ENCODE data around the gene BCAR3. TPM values are rescaled to one million over a fixed set of nuclear protein-coding genes. Genes with fewer than 3 reads are reported as not detected.

The BCAR3 gene
- total and polyA plus RNA-seq, 4 donors: 12.2 to 33.3 (median 18.2) TPM

- Histone ChIP-seq H3K4me3 (no peak overlapping the region), H3K27ac (ENCODE audit: low read depth in 1 of 2, low read length in 1 of 2) (no peak overlapping the region)
- DNase-seq: no peak
These were observed 62.0 kb downstream of the BCAR3 start for GRCh38 chr1:93619507-93620171.

DNA sequence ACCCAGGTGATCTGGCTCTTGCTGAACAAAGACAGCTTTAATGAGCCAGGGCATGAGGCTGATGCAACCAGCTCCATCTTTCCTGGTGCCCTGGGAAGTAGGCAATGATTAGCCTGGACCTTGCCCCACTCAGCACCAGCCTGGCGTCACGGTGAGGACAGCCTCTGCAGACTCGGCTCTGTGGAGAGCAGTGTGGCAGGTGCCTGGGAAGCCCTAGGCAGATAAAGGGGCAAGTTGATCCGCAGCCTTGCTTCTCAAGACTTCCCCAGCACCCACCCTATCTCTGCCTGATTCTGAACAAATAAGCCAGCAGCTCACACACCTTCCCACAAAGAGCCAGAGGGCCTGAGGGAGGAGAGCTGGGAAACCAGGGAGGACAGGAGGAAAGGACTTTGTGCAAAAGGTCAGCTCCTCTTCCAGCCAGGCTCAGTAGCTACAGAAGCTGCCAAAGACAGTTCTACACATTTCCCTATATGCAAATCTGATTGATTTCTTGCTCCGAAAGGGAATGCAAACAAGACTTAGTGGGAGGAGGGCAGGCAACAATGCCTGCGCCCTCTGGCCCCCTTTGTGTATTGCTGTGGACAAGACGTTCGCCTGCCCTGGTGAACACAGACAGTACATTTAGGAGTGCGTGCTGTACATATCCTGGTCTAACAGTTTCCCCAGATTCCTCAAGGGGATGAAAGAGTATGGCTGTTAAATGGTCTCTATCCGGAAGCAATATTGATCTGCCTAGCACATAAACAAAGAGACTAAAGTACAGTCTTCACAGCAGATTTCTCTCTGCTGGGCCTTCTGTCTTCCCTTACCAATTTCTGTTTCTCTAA lies 63.8 kb downstream of the BCAR3 start:
- DNase-seq (peak in 1 of 3 donors; percentile 34), ATAC-seq (ENCODE audit: insufficient read depth, low FRiP score) (no peak)
- H3K27me3 ChIP-seq (ENCODE audit: control insufficient read depth in 3 of 3, insufficient read depth in 3 of 3, low read length in 2 of 3): no peaks in the 10 kb centered on the region
- H3K36me3 ChIP-seq (ENCODE audit: control insufficient read depth in 4 of 4, insufficient read depth in 4 of 4, low read length in 4 of 4): no peaks in the 10 kb centered on the region
- no peaks in the 10 kb centered on the region for H3K9me3 ChIP-seq (ENCODE audit: control insufficient read depth in 4 of 4, insufficient read depth in 3 of 4, low read length in 3 of 4)
- H3K27ac ChIP-seq (ENCODE audit: low read depth in 1 of 2, low read length in 1 of 2): peak overlapping the region in 1 of 2 donors; percentile 15
- H3K4me1 ChIP-seq (ENCODE audit: control insufficient read depth in 5 of 5, insufficient read depth in 5 of 5, low read length in 5 of 5): peaks cover 9 to 26% (median 19%) of the 10 kb centered on the region in 5 donors
- 86 to 87% methylated on average over 10 of the region's 10 CpGs for WGBS, 2 donors
- no peak overlapping the region for H3K4me3 ChIP-seq
- no peak overlapping the region for H3K9ac ChIP-seq (ENCODE audit: insufficient read depth in 1 of 2, low read length in 2 of 2)
- no peak for TF ChIP-seq CTCF (IDR thresholded peaks at IDR 0.05; ENCODE audit: control extremely low read depth, extremely low read depth)

More at GRCh38 chr1:93619507-93620171, 62.0 kb downstream of the BCAR3 start:
- WGBS, 2 donors: 83 to 84% methylated on average over 11 of the region's 11 CpGs
- no peak overlapping the region for H3K9ac ChIP-seq (ENCODE audit: insufficient read depth in 1 of 2, low read length in 2 of 2)
- TF ChIP-seq CTCF (IDR thresholded peaks at IDR 0.05; ENCODE audit: control extremely low read depth, extremely low read depth): no peak
- H3K9me3 ChIP-seq (ENCODE audit: control insufficient read depth in 4 of 4, insufficient read depth in 3 of 4, low read length in 3 of 4): no peaks in the 10 kb centered on the region
- no peaks in the 10 kb centered on the region for H3K27me3 ChIP-seq (ENCODE audit: control insufficient read depth in 3 of 3, insufficient read depth in 3 of 3, low read length in 2 of 3)
- ATAC-seq (ENCODE audit: insufficient read depth, low FRiP score): no peak
- H3K4me1 ChIP-seq (ENCODE audit: control insufficient read depth in 5 of 5, insufficient read depth in 5 of 5, low read length in 5 of 5): peaks cover 5 to 29% (median 7%) of the 10 kb centered on the region in 5 donors
- no peaks in the 10 kb centered on the region for H3K36me3 ChIP-seq (ENCODE audit: control insufficient read depth in 4 of 4, insufficient read depth in 4 of 4, low read length in 4 of 4)

- no peak overlapping the region for H3K9ac ChIP-seq (ENCODE audit: insufficient read depth in 1 of 2, low read length in 2 of 2)
- no peak overlapping the region for H3K4me3 ChIP-seq
- peaks cover 10 to 26% (median 19%) of the 10 kb centered on the region in 5 donors for H3K4me1 ChIP-seq (ENCODE audit: control insufficient read depth in 5 of 5, insufficient read depth in 5 of 5, low read length in 5 of 5)
- peak overlapping the region; percentile 23 to 30 for H3K27ac ChIP-seq (ENCODE audit: low read depth in 1 of 2, low read length in 1 of 2)
- WGBS, 2 donors: 73 to 74% methylated on average over 6 of the region's 6 CpGs
- H3K36me3 ChIP-seq (ENCODE audit: control insufficient read depth in 4 of 4, insufficient read depth in 4 of 4, low read length in 4 of 4): no peaks in the 10 kb centered on the region
- H3K9me3 ChIP-seq (ENCODE audit: control insufficient read depth in 4 of 4, insufficient read depth in 3 of 4, low read length in 3 of 4): no peaks in the 10 kb centered on the region
- peak; percentile 37 to 49 (median 38) for DNase-seq
- ATAC-seq (ENCODE audit: insufficient read depth, low FRiP score): peak; percentile 46
- no peak for TF ChIP-seq CTCF (IDR thresholded peaks at IDR 0.05; ENCODE audit: control extremely low read depth, extremely low read depth)
- H3K27me3 ChIP-seq (ENCODE audit: control insufficient read depth in 3 of 3, insufficient read depth in 3 of 3, low read length in 2 of 3): no peaks in the 10 kb centered on the region
These were observed 64.5 kb downstream of the BCAR3 start for GRCh38 chr1:93616996-93617669.
